HG03442 (cell line): ENCODE results near the gene SPDL1.

Experiments used
- ATAC-seq: cut with Tn5 transposase; IDR thresholded peaks from one replicate; pipeline ENCODE4 v1.9.1; 2021; ENCODE audit warnings: mild to moderate bottlenecking, moderate library complexity; ENCODE audit not compliant: unreplicated experiment

SPDL1 gene

GRCh38 chr5:169583424-169584220, at the start of gene SPDL1:
SPDL1 (plus strand) TSS chr5:169583773; CDS start chr5:169588417, 4,644 bp downstream.
- peak; percentile 89 for ATAC-seq

GRCh38 chr5:169534311-169534880, 49.2 kb upstream of the SPDL1 start:
- ATAC-seq: no peak

- ATAC-seq: no peak
These were observed 48.6 kb upstream of the SPDL1 start for GRCh38 chr5:169534939-169535338.

GRCh38 chr5:169538944-169539343, 44.6 kb upstream of the SPDL1 start:
- no peak for ATAC-seq

- ATAC-seq: no peak
These were observed 40.8 kb upstream of the SPDL1 start for GRCh38 chr5:169542811-169543210.

GRCh38 chr5:169544264-169544950, 39.2 kb upstream of the SPDL1 start:
- no peak for ATAC-seq

- ATAC-seq: peak; percentile 80
These were observed 37.8 kb upstream of the SPDL1 start for GRCh38 chr5:169545762-169546161.

- no peak for ATAC-seq
These were observed 37.2 kb upstream of the SPDL1 start for GRCh38 chr5:169546346-169546745.

GRCh38 chr5:169547508-169547907, 36.1 kb upstream of the SPDL1 start:
- no peak for ATAC-seq

GRCh38 chr5:169548315-169548714, 35.3 kb upstream of the SPDL1 start:
- no peak for ATAC-seq

- ATAC-seq: no peak
These were observed 34.0 kb upstream of the SPDL1 start for GRCh38 chr5:169549453-169550100.

- no peak for ATAC-seq
These were observed 33.3 kb upstream of the SPDL1 start for GRCh38 chr5:169550227-169550626.

- ATAC-seq: no peak
These were observed 32.4 kb upstream of the SPDL1 start for GRCh38 chr5:169551146-169551545.

GRCh38 chr5:169551696-169552095, 31.9 kb upstream of the SPDL1 start:
- ATAC-seq: no peak

GRCh38 chr5:169554251-169554650, 29.3 kb upstream of the SPDL1 start:
- ATAC-seq: no peak

- ATAC-seq: no peak
These were observed 25.7 kb upstream of the SPDL1 start for GRCh38 chr5:169557838-169558237.

- ATAC-seq: no peak
These were observed 21.7 kb upstream of the SPDL1 start for GRCh38 chr5:169561893-169562292.

GRCh38 chr5:169563369-169563768, 20.2 kb upstream of the SPDL1 start:
- no peak for ATAC-seq

- ATAC-seq: no peak
These were observed 17.4 kb upstream of the SPDL1 start for GRCh38 chr5:169566202-169566601.

- ATAC-seq: no peak
These were observed 16.5 kb upstream of the SPDL1 start for GRCh38 chr5:169567079-169567478.

GRCh38 chr5:169569513-169569912, 14.1 kb upstream of the SPDL1 start:
- ATAC-seq: peak; percentile 42
